DND-41 (cell line): ENCODE measurements around the gene OXNAD1.

Experiments used
- ATAC-seq: fragments of 200-7000 bp; cut with Tn5 transposase; 3 replicates; pipeline ENCODE4 v1.9.1; 2021; ENCODE audit warnings: low read depth; ENCODE audit not compliant: insufficient read depth
- DNase-seq: peaks from one replicate; pipeline ENCODE4 v3.0.0-alpha.2; 2020
- H2AFZ ChIP-seq: 2 replicates; pipeline ENCODE4 v1.6.0; 2012; ENCODE audit warnings: low read depth, low read length
- H3K27ac ChIP-seq: 2 replicates; pipeline ENCODE4 v1.5.1; 2012; ENCODE audit warnings: low read length, inconsistent platforms
- H3K27me3 ChIP-seq: fragments of 200-600 bp; sonication (generic); 2 replicates; pipeline ENCODE4 v1.6.0; 2012; ENCODE audit warnings: low read length, mild to moderate bottlenecking, inconsistent platforms; ENCODE audit not compliant: insufficient read depth, poor library complexity
- H3K36me3 ChIP-seq: 2 replicates; pipeline ENCODE4 v1.5.1; 2012; ENCODE audit warnings: low read length, inconsistent platforms; ENCODE audit not compliant: insufficient read depth
- H3K4me1 ChIP-seq: 2 replicates; pipeline ENCODE4 v1.5.1; 2012; ENCODE audit warnings: mild to moderate bottlenecking, low read length; ENCODE audit not compliant: insufficient read depth
- H3K4me2 ChIP-seq: 2 replicates; pipeline ENCODE4 v1.6.0; 2012; ENCODE audit warnings: mild to moderate bottlenecking, moderate library complexity, low read length, inconsistent platforms; ENCODE audit not compliant: insufficient read depth
- H3K4me3 ChIP-seq, 2 experiments: fragments of 200-600 bp in 1 of 2; shearing (Covaris generic) in 1 of 2; 2 replicates each; pipeline ENCODE4 v1.5.1; 2012 to 2016; ENCODE audit warnings: inconsistent platforms in 2 of 2, low read length in 2 of 2, mild to moderate bottlenecking in 2 of 2, low read depth in 1 of 2, moderate library complexity in 1 of 2
- H3K79me2 ChIP-seq: 2 replicates; pipeline ENCODE4 v1.6.0; 2012; ENCODE audit warnings: low read length, inconsistent platforms; ENCODE audit not compliant: insufficient read depth
- H3K9ac ChIP-seq: 2 replicates; pipeline ENCODE4 v1.6.0; 2012; ENCODE audit warnings: low read depth, mild to moderate bottlenecking, inconsistent platforms, low read length, moderate library complexity
- H3K9me3 ChIP-seq: 2 replicates; pipeline ENCODE4 v1.5.1; 2012; ENCODE audit warnings: low read length, moderate library complexity, mild to moderate bottlenecking, inconsistent platforms; ENCODE audit not compliant: insufficient read depth, severe bottlenecking
- H4K20me1 ChIP-seq: 2 replicates; pipeline ENCODE4 v1.6.0; 2012; ENCODE audit warnings: low read length; ENCODE audit not compliant: insufficient read depth
- CTCF ChIP-seq: IDR thresholded peaks from 2 replicates; pipeline ENCODE4 v1.5.1; 2012; ENCODE audit warnings: borderline replicate concordance, low read length, moderate library complexity, mild to moderate bottlenecking; ENCODE audit not compliant: poor library complexity, severe bottlenecking; ENCODE audit errors: extremely low read depth
- EZH2 ChIP-seq: IDR thresholded peaks from 3 replicates; pipeline ENCODE4 v1.6.1; 2012; ENCODE audit warnings: borderline replicate concordance, low read depth, mild to moderate bottlenecking, moderate library complexity, low read length, inconsistent platforms; ENCODE audit not compliant: severe bottlenecking

OXNAD1 gene

DNA sequence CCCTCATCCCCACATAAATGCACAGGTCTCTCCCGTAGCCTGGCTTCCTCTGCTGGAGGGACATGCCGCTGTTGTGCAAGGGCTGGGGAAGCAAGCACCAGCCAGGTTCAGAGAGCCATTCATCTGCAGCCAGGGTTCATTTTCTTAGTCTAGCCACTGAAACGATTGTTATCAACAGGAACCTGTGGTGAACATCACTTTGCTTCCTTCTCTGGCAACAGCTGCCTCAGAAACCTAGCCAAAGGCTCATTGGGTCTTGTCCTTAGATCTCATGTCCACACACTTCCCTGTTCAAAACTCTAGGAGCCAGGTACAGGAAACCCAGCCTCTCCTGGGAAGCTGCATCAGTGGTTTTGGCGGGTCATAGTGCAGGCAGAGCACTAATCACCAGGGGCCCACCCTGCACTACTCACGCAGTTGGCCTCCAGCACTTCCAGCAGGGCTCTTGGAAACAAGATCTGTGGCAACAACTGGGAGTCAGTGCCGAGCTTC is 47.0 kb downstream of the OXNAD1 start:
- H3K4me2 ChIP-seq, result peak overlapping the region; percentile 51
- no peak overlapping the region for H2AFZ ChIP-seq
- ATAC-seq (peak; percentile 81), DNase-seq (peak; percentile 86)
- H3K79me2 ChIP-seq, result peaks cover 51% of the 10 kb centered on the region
- peak overlapping the region; percentile 51 for H3K9ac ChIP-seq
- no peaks in the 10 kb centered on the region for H3K27me3 ChIP-seq
- peaks cover 44% of the 10 kb centered on the region for H3K36me3 ChIP-seq
- no peaks in the 10 kb centered on the region for H3K9me3 ChIP-seq
- peak overlapping the region in 1 of 2 experiments; percentile 10; a peak in 1 of 4 replicates for H3K4me3 ChIP-seq
- H3K27ac ChIP-seq, result peak overlapping the region; percentile 93
- H4K20me1 ChIP-seq, result no peaks in the 10 kb centered on the region
- H3K4me1 ChIP-seq, result peaks cover 94% of the 10 kb centered on the region
- TF ChIP-seq EZH2 (no peak), CTCF (peak; percentile 3)

GRCh38 chr3:16313886-16314645 is 49.1 kb downstream of the OXNAD1 start:
- peak; percentile 31 for ATAC-seq
- TF ChIP-seq CTCF, result no peak
- TF ChIP-seq EZH2, result no peak

GRCh38 chr3:16315623-16316022 is 50.6 kb downstream of the OXNAD1 start:
- H3K27ac ChIP-seq, result peak overlapping the region; percentile 70
- H3K9me3 ChIP-seq, result no peaks in the 10 kb centered on the region
- H2AFZ ChIP-seq, result no peak overlapping the region
- peaks cover 55% of the 10 kb centered on the region for H3K79me2 ChIP-seq
- H3K4me2 ChIP-seq, result no peak overlapping the region
- H3K4me1 ChIP-seq, result peaks cover 83% of the 10 kb centered on the region
- no peak for DNase-seq
- no peaks in the 10 kb centered on the region for H3K27me3 ChIP-seq
- no peak for TF ChIP-seq CTCF
- ATAC-seq, result no peak
- H4K20me1 ChIP-seq, result no peaks in the 10 kb centered on the region
- H3K9ac ChIP-seq, result no peak overlapping the region
- H3K4me3 ChIP-seq, result no peak overlapping the region
- H3K36me3 ChIP-seq, result peaks cover 64% of the 10 kb centered on the region

More at GRCh38 chr3:16313886-16314645, 49.1 kb downstream of the OXNAD1 start:
- no peaks in the 10 kb centered on the region for H4K20me1 ChIP-seq
- no peak overlapping the region for H2AFZ ChIP-seq
- peak overlapping the region; percentile 48 for H3K9ac ChIP-seq
- H3K27me3 ChIP-seq, result no peaks in the 10 kb centered on the region
- peak; percentile 68 for DNase-seq
- H3K36me3 ChIP-seq, result peaks cover 52% of the 10 kb centered on the region
- peak overlapping the region; percentile 93 for H3K27ac ChIP-seq
- H3K4me1 ChIP-seq, result peaks cover 91% of the 10 kb centered on the region
- no peak overlapping the region for H3K4me3 ChIP-seq
- H3K79me2 ChIP-seq, result peaks cover 50% of the 10 kb centered on the region
- H3K4me2 ChIP-seq, result peak overlapping the region; percentile 20; the same call in 1 of the 2 replicates
- H3K9me3 ChIP-seq, result no peaks in the 10 kb centered on the region
